Measurements from ENCODE around the gene RIMBP2.

Gene RIMBP2

GRCh38 chr12:130552483-130552996 is 163.6 kb downstream of the RIMBP2 start:
- no peak for TF ChIP-seq Cebpa-rat (IDR thresholded peaks at IDR 0.05)
- H3K9ac ChIP-seq: no peak overlapping the region
- no peaks in the 10 kb centered on the region for H3K4me1 ChIP-seq
- H4K20me1 ChIP-seq: no peaks in the 10 kb centered on the region; a peak in 1 of 22 replicates
- H3K36me3 ChIP-seq: no peaks in the 10 kb centered on the region
- H3K9me3 ChIP-seq (replicated peaks in 1 of 11): peaks cover 9 to 17% (median 12%) of the 10 kb centered on the region in 11 experiments
- H3K4me2 ChIP-seq: no peak overlapping the region
- no peak overlapping the region for H3K4me3 ChIP-seq
- H3K27me3 ChIP-seq: no peaks in the 10 kb centered on the region
- H3K27ac ChIP-seq: no peak overlapping the region

GRCh38 chr12:130549361-130549760 is 166.7 kb downstream of the RIMBP2 start:
- H3K4me2 ChIP-seq: no peak overlapping the region
- no peaks in the 10 kb centered on the region for H3K27me3 ChIP-seq
- H4K20me1 ChIP-seq: no peaks in the 10 kb centered on the region
- no peaks in the 10 kb centered on the region for H3K36me3 ChIP-seq
- TF ChIP-seq Cebpa-rat (IDR thresholded peaks at IDR 0.05): no peak
- H3K4me3 ChIP-seq: no peak overlapping the region
- no peaks in the 10 kb centered on the region for H3K4me1 ChIP-seq
- H3K27ac ChIP-seq: no peak overlapping the region
- H3K9me3 ChIP-seq (replicated peaks in 1 of 11): peaks cover 9 to 17% (median 12%) of the 10 kb centered on the region in 11 experiments
- H3K9ac ChIP-seq: no peak overlapping the region

GRCh38 chr12:130547480-130548155 is 168.5 kb downstream of the RIMBP2 start:
- H3K4me1 ChIP-seq: no peaks in the 10 kb centered on the region
- no peaks in the 10 kb centered on the region for H4K20me1 ChIP-seq
- no peak for TF ChIP-seq Cebpa-rat (IDR thresholded peaks at IDR 0.05)
- H3K36me3 ChIP-seq: no peaks in the 10 kb centered on the region
- H3K27ac ChIP-seq: no peak overlapping the region
- peaks cover 10 to 26% (median 18%) of the 10 kb centered on the region in 11 experiments for H3K9me3 ChIP-seq (replicated peaks in 1 of 11)
- H3K4me3 ChIP-seq: no peak overlapping the region
- H3K9ac ChIP-seq: no peak overlapping the region
- H3K27me3 ChIP-seq: no peaks in the 10 kb centered on the region
- no peak overlapping the region for H3K4me2 ChIP-seq

GRCh38 chr12:130546494-130546893 is 169.6 kb downstream of the RIMBP2 start:
- no peak overlapping the region for H3K9ac ChIP-seq
- no peaks in the 10 kb centered on the region; a peak in 1 of 20 replicates for H3K4me1 ChIP-seq
- no peak for TF ChIP-seq Cebpa-rat (IDR thresholded peaks at IDR 0.05)
- no peak overlapping the region for H3K27ac ChIP-seq
- no peaks in the 10 kb centered on the region for H3K36me3 ChIP-seq
- no peak overlapping the region for H3K4me3 ChIP-seq
- no peaks in the 10 kb centered on the region for H4K20me1 ChIP-seq
- H3K27me3 ChIP-seq: no peaks in the 10 kb centered on the region
- no peak overlapping the region for H3K4me2 ChIP-seq
- H3K9me3 ChIP-seq (replicated peaks in 1 of 11): peaks cover 16 to 31% (median 27%) of the 10 kb centered on the region in 11 experiments

- Histone ChIP-seq H3K36me3 (no peaks in the 10 kb centered on the region), H3K4me1 (peaks cover 0 to 9% (median 0%) of the 10 kb centered on the region in 10 experiments; a peak in 2 of 20 replicates), H3K4me2 (no peak overlapping the region), H3K4me3 (no peak overlapping the region), H3K9me3 (replicated peaks in 1 of 11) (peaks cover 20 to 31% (median 26%) of the 10 kb centered on the region in 11 experiments), H3K9ac (no peak overlapping the region), H4K20me1 (no peaks in the 10 kb centered on the region), H3K27me3 (no peaks in the 10 kb centered on the region), H3K27ac (no peak overlapping the region)
- TF ChIP-seq Cebpa-rat (IDR thresholded peaks at IDR 0.05): no peak
These were observed 170.6 kb downstream of the RIMBP2 start for GRCh38 chr12:130545475-130545874.

GRCh38 chr12:130540376-130540775 is 175.7 kb downstream of the RIMBP2 start:
- H3K27ac ChIP-seq: no peak overlapping the region
- H4K20me1 ChIP-seq: no peaks in the 10 kb centered on the region
- no peaks in the 10 kb centered on the region for H3K36me3 ChIP-seq
- H3K9me3 ChIP-seq (replicated peaks in 1 of 11): peaks cover 26 to 47% (median 36%) of the 10 kb centered on the region in 11 experiments
- TF ChIP-seq Cebpa-rat (IDR thresholded peaks at IDR 0.05): no peak
- no peak overlapping the region for H3K4me3 ChIP-seq
- H3K27me3 ChIP-seq: no peaks in the 10 kb centered on the region
- peaks cover 0 to 12% (median 0%) of the 10 kb centered on the region in 10 experiments; a peak in 3 of 20 replicates for H3K4me1 ChIP-seq
- no peak overlapping the region for H3K4me2 ChIP-seq
- no peak overlapping the region for H3K9ac ChIP-seq

- H3K4me2 ChIP-seq: no peak overlapping the region
- H4K20me1 ChIP-seq: no peaks in the 10 kb centered on the region
- H3K9me3 ChIP-seq (replicated peaks in 1 of 11): peaks cover 26 to 46% (median 35%) of the 10 kb centered on the region in 11 experiments
- no peak overlapping the region for H3K9ac ChIP-seq
- no peaks in the 10 kb centered on the region for H3K27me3 ChIP-seq
- TF ChIP-seq Cebpa-rat (IDR thresholded peaks at IDR 0.05): no peak
- H3K4me3 ChIP-seq: no peak overlapping the region
- no peaks in the 10 kb centered on the region for H3K36me3 ChIP-seq
- H3K27ac ChIP-seq: no peak overlapping the region
- peaks cover 0 to 12% (median 0%) of the 10 kb centered on the region in 10 experiments; a peak in 3 of 20 replicates for H3K4me1 ChIP-seq
These were observed 177.6 kb downstream of the RIMBP2 start for GRCh38 chr12:130538343-130539095.

- no peak for TF ChIP-seq Cebpa-rat (IDR thresholded peaks at IDR 0.05)
- peaks cover 0 to 12% (median 0%) of the 10 kb centered on the region in 10 experiments; a peak in 3 of 20 replicates for H3K4me1 ChIP-seq
- no peak overlapping the region for H3K27ac ChIP-seq
- H3K9me3 ChIP-seq (replicated peaks in 1 of 11): peaks cover 25 to 40% (median 29%) of the 10 kb centered on the region in 11 experiments
- H4K20me1 ChIP-seq: no peaks in the 10 kb centered on the region
- H3K4me2 ChIP-seq: no peak overlapping the region
- no peaks in the 10 kb centered on the region for H3K36me3 ChIP-seq
- H3K27me3 ChIP-seq: no peaks in the 10 kb centered on the region
- no peak overlapping the region for H3K9ac ChIP-seq
- no peak overlapping the region for H3K4me3 ChIP-seq
These were observed 178.4 kb downstream of the RIMBP2 start for GRCh38 chr12:130537655-130538054.

- no peak for TF ChIP-seq Cebpa-rat (IDR thresholded peaks at IDR 0.05)
- H3K27me3 ChIP-seq: no peaks in the 10 kb centered on the region
- H3K9ac ChIP-seq: no peak overlapping the region
- peaks cover 20 to 34% (median 23%) of the 10 kb centered on the region in 11 experiments for H3K9me3 ChIP-seq (replicated peaks in 1 of 11)
- no peak overlapping the region for H3K4me2 ChIP-seq
- H4K20me1 ChIP-seq: no peaks in the 10 kb centered on the region
- no peak overlapping the region for H3K27ac ChIP-seq
- H3K4me1 ChIP-seq: peaks cover 0 to 12% (median 0%) of the 10 kb centered on the region in 10 experiments; a peak in 3 of 20 replicates
- H3K36me3 ChIP-seq: no peaks in the 10 kb centered on the region
- H3K4me3 ChIP-seq: no peak overlapping the region
These were observed 179.0 kb downstream of the RIMBP2 start for GRCh38 chr12:130537051-130537450.
